ENCODE measurements around the gene NUDCD3. TPM values are rescaled to one million over a fixed set of nuclear protein-coding genes. Genes with fewer than 3 reads are reported as not detected.

NUDCD3 gene
- polyA plus RNA-seq, 3 donors from 2014 or later, result 43.3 to 60.4 (median 56.3) TPM

- peaks cover 0 to 5% (median 0%) of the 10 kb centered on the region in 3 donors for H3K36me3 Mint-ChIP-seq
- H3K4me1 Mint-ChIP-seq, result no peaks in the 10 kb centered on the region
- peaks cover 0 to 6% (median 4%) of the 10 kb centered on the region in 3 donors for H3K27me3 Mint-ChIP-seq (ENCODE audit: low read depth in 3 of 3)
- no peak overlapping the region for H3K27ac Mint-ChIP-seq
- no peak for DNase-seq
- peaks cover 0 to 15% (median 5%) of the 10 kb centered on the region in 6 donors for H3K9me3 Mint-ChIP-seq
- no peak overlapping the region for H3K4me3 Mint-ChIP-seq
These were observed 151.9 kb downstream of the NUDCD3 start for GRCh38 chr7:44338600-44338999.

DNA sequence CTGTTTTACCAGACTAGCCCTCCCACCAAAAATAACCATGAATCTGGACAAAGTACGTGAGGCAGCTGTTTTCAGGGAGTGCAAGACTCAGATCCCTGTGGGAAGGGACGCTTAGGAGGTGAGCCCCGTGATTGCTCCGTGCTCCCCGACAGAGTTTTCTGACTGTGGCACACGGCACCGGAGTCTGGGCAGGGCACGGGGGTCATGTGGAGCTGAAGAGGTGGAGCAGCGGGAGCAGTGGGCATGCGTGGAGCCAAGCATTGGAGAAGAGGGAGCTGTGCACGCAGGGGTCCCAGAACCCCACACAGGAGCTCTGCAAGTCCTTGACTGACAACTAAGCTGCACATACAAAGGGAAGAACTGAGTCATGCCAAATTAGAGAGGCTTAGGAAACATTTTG lies 154.0 kb downstream of the NUDCD3 start:
- H3K9me3 Mint-ChIP-seq, result peaks cover 0 to 15% (median 5%) of the 10 kb centered on the region in 6 donors
- peaks cover 2 to 6% (median 4%) of the 10 kb centered on the region in 3 donors for H3K27me3 Mint-ChIP-seq (ENCODE audit: low read depth in 3 of 3)
- no peak for DNase-seq
- no peaks in the 10 kb centered on the region for H3K4me1 Mint-ChIP-seq
- H3K4me3 Mint-ChIP-seq, result no peak overlapping the region
- peaks cover 0 to 5% (median 0%) of the 10 kb centered on the region in 3 donors for H3K36me3 Mint-ChIP-seq
- H3K27ac Mint-ChIP-seq, result no peak overlapping the region

GRCh38 chr7:44335184-44335583 lies 155.3 kb downstream of the NUDCD3 start:
- Mint-ChIP-seq H3K36me3 (peaks cover 0 to 5% (median 0%) of the 10 kb centered on the region in 3 donors), H3K27ac (no peak overlapping the region), H3K4me3 (no peak overlapping the region), H3K9me3 (peaks cover 0 to 15% (median 5%) of the 10 kb centered on the region in 6 donors), H3K4me1 (no peaks in the 10 kb centered on the region), H3K27me3 (ENCODE audit: low read depth in 3 of 3) (peaks cover 2 to 6% (median 6%) of the 10 kb centered on the region in 3 donors)
- DNase-seq, result no peak

GRCh38 chr7:44334734-44335097 lies 155.7 kb downstream of the NUDCD3 start:
- H3K4me3 Mint-ChIP-seq, result no peak overlapping the region
- DNase-seq, result no peak
- no peaks in the 10 kb centered on the region for H3K4me1 Mint-ChIP-seq
- H3K27ac Mint-ChIP-seq, result no peak overlapping the region
- H3K9me3 Mint-ChIP-seq, result peaks cover 0 to 15% (median 5%) of the 10 kb centered on the region in 6 donors
- H3K27me3 Mint-ChIP-seq (ENCODE audit: low read depth in 3 of 3), result peaks cover 2 to 6% (median 6%) of the 10 kb centered on the region in 3 donors
- peaks cover 0 to 5% (median 0%) of the 10 kb centered on the region in 3 donors for H3K36me3 Mint-ChIP-seq

GRCh38 chr7:44333911-44334733 lies 156.3 kb downstream of the NUDCD3 start:
- peaks cover 0 to 5% (median 0%) of the 10 kb centered on the region in 3 donors for H3K36me3 Mint-ChIP-seq

GRCh38 chr7:44331682-44332081 lies 158.8 kb downstream of the NUDCD3 start:
- Mint-ChIP-seq H3K4me1 (no peaks in the 10 kb centered on the region), H3K27ac (no peak overlapping the region), H3K9me3 (peaks cover 0 to 8% (median 0%) of the 10 kb centered on the region in 6 donors)

More at GRCh38 chr7:44333911-44334733, 156.3 kb downstream of the NUDCD3 start:
- no peak for DNase-seq
- no peak overlapping the region for H3K27ac Mint-ChIP-seq
- no peaks in the 10 kb centered on the region for H3K4me1 Mint-ChIP-seq
- peaks cover 0 to 15% (median 5%) of the 10 kb centered on the region in 6 donors for H3K9me3 Mint-ChIP-seq
- peaks cover 2 to 6% (median 6%) of the 10 kb centered on the region in 3 donors for H3K27me3 Mint-ChIP-seq (ENCODE audit: low read depth in 3 of 3)
- H3K4me3 Mint-ChIP-seq, result no peak overlapping the region

DNA sequence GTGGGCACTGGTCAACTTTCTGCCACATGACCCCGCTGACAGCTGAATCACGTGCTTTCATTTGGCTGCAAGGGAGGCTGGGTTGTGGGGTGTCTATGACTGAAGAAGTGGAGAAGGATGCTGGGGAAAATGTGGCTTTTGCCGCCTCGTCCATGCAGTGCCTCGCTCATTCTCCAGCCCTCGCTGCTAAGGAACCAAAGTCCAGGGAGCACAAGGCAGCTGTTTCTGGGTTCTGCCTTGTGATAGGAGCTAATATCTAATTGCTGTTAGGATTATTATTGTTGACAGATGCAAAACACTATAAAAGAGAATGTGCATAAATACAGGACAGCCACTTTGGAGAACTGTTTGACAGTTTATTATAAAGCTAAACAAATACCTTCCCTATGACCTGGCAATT lies 160.1 kb downstream of the NUDCD3 start:
- Mint-ChIP-seq H3K36me3 (no peaks in the 10 kb centered on the region), H3K4me1 (peaks cover 0 to 2% of the 10 kb centered on the region in 2 donors), H3K27me3 (ENCODE audit: low read depth in 3 of 3) (peaks cover 3 to 6% (median 5%) of the 10 kb centered on the region in 3 donors), H3K9me3 (peaks cover 0 to 1% (median 0%) of the 10 kb centered on the region in 6 donors), H3K4me3 (no peak overlapping the region), H3K27ac (no peak overlapping the region)
- DNase-seq, result no peak

More at GRCh38 chr7:44331682-44332081, 158.8 kb downstream of the NUDCD3 start:
- DNase-seq, result no peak
- Mint-ChIP-seq H3K36me3 (peaks cover 0 to 5% (median 0%) of the 10 kb centered on the region in 3 donors), H3K27me3 (ENCODE audit: low read depth in 3 of 3) (peaks cover 2 to 5% (median 2%) of the 10 kb centered on the region in 3 donors), H3K4me3 (no peak overlapping the region)

GRCh38 chr7:44329888-44330287 lies 160.6 kb downstream of the NUDCD3 start:
- Mint-ChIP-seq H3K9me3 (peaks cover 0 to 1% (median 0%) of the 10 kb centered on the region in 6 donors), H3K36me3 (no peaks in the 10 kb centered on the region), H3K4me3 (no peak overlapping the region), H3K4me1 (peaks cover 0 to 2% of the 10 kb centered on the region in 2 donors), H3K27ac (no peak overlapping the region), H3K27me3 (ENCODE audit: low read depth in 3 of 3) (peaks cover 3 to 6% (median 5%) of the 10 kb centered on the region in 3 donors)
- DNase-seq, result no peak

Other genes with a start within 250 kb of the NUDCD3 start
- not detected for gene CAMK2B, start 165.1 kb downstream of the NUDCD3 start, polyA plus RNA-seq
- not detected for gene NPC1L1, start 50.7 kb upstream of the NUDCD3 start, polyA plus RNA-seq
- 10 to 100 TPM; 29.3 to 41.9 (median 33.8) TPM for gene DDX56, start 83.2 kb upstream of the NUDCD3 start, polyA plus RNA-seq
- gene TMED4, start 91.6 kb upstream of the NUDCD3 start, polyA plus RNA-seq, result 10 to 100 TPM; 50.0 to 79.0 (median 71.6) TPM
- 10 to 100 TPM; 24.3 to 44.4 (median 32.8) TPM for gene OGDH, start 116.0 kb upstream of the NUDCD3 start, polyA plus RNA-seq